HG02943 (cell line): Measurements from ENCODE around the gene FOXB1.
A peak's percentile ranks its signal among the peaks of the same experiment; 100 is the strongest.

Experiments
- ATAC-seq: cut with Tn5 transposase; IDR thresholded peaks from one replicate; pipeline ENCODE4 v1.9.1; 2021; ENCODE audit warnings: mild to moderate bottlenecking, low read depth, moderate library complexity; ENCODE audit not compliant: unreplicated experiment

FOXB1 gene

DNA sequence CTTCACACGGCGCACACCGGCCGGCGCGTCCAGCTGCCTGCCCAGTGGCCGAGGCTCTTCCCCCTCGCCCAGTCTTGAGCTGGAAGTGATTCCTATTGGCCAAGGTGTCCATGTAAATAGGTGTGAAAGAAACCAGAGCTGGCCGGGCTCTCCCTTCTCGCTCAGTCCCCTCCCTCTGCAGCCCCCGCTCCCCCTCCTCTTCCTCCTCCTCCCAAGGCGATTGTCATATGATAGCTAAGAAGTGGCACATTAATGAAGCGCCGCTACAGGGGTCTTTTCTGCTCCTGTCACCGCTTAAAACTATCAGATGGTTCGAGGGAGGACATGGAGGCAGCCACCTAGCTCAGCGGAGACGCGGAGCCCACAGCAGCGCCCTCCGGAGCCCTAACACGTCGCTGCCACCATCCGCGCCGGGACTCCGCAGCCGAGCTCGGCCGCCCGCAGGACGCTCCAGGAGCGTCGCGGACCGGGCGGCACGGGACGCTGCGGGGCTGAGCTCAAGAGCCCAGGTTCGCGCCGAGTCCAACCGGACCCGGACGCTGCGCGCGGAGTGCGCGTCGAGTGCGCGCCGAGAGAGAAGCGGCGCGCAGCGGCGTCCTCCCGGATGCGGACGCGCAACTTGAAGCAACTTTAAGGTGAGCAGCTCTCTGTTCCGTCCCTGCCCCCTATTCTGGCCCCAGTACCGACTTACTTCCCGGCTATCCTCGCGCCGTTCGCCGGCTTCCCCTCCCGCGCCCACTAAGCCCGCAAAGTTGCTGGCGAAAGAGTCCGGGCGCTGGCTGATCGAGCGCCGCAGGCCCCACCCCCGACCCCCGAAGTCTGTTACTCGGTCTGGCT, at the start of gene FOXB1:
FOXB1 (plus strand) TSS at position 303 of the 837 bp plus-strand sequence. CDS start 653 bp downstream, outside the sequence.
- no peak for ATAC-seq

DNA sequence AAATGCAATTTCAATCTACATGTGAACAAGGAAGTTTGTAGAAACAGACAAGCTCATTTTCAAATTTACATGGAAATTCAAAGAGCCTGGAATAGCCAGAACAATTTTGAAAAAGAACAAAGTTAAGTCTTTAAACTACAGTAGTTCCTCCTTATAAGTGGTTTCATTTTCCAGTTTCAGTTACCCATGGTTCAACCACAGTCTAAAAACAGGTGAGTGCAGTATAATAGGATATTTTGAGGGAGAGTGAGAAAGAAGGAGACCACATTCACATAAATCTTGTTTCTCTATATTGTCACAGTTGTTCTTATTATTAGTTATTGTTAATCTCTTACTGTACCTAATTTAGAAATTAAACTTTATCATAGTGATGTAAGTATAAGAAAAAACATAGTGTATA, 45.8 kb upstream of the FOXB1 start:
- ATAC-seq: no peak

DNA sequence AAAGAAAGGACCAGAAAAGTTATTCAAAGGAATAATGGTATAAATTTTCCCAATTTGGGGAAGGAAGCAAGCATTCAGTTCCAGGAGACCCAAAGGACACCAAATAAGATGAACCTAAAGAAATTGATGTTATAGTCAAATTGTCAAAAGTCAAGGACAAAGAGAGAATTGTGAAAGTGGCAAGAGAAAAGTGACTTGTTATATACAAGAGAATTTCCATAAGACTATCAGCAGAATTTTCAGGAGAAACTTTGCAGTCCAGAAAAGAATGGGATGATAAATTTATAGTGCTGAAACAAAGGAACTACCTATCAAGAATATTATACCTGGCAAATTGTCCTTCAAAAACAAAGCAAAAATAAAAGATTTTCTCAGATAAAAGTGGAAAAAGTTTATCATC, 43.8 kb upstream of the FOXB1 start:
- no peak for ATAC-seq

DNA sequence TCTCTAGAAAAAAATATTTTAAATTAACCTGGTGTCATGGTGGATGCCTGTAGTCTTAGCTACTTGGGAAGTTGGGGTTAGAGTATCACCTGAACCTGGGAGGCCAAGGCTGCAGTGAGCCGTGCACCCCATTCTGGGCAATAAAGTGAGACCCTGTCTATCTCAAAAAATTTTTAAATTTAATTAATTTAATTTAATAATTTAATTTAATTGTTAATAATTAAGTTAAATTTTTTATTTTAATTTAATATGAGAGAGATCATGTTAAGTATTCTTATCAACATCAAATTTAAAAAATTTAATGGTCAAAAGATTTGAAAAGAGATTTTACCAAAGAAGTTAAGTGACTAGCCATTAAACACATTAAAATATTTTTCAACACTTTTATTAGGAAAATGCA, 40.8 kb upstream of the FOXB1 start:
- ATAC-seq: no peak

DNA sequence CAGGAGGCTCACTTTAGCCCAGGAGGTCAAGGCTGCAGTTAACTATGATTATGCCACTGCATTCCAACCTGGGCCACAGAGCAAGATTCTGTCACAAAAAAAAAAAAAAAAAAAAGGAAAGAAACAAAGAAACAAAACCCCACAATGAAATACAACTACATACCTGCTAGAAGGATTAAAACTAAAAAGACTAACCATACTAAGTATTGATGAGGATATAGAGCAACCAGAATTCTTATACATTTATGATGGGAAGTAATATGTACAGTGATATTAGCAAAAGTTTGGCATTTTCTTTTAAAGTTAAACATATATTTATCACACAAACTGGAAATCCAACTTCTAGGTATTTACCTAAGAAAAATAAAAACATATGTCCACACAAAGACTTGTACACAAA, 40.2 kb upstream of the FOXB1 start:
- no peak for ATAC-seq

DNA sequence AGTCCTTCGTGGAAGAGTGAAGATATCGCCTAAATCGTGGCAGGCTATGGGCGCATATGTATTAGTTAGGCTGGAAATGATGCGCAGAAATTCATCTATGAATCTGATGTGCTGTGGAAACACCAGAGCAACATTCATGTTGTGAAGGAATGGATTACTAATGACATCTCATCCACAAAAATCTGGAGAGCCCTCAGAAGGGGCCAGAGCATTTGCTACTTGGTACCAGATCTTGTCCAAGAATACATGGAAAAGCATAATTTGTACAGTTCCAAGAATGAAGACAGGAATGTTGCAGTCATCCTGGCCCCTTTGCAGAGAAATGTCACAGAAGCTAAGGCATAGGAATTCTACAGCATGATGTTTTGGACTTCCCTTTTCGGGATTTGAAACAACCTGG, 38.4 kb upstream of the FOXB1 start:
- ATAC-seq: no peak

DNA sequence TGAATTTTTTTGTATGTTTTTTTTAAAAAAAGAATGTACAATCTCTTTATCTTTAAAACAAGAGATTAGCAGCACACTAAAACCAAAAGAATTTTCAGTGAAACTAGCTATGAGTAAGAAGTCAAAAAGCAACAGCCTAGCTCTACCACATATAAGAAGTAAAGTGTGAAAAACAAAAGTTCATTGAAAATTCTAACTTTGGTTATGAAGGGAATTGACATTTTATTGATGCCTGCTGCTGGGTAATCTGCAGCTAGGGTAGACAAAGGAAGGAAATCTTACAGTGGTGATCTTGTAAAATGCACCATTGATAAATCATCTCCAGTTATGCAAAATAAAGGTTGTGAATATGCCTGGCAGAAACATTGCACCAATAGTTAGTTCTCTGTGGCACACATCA, 37.8 kb upstream of the FOXB1 start:
- ATAC-seq: no peak

DNA sequence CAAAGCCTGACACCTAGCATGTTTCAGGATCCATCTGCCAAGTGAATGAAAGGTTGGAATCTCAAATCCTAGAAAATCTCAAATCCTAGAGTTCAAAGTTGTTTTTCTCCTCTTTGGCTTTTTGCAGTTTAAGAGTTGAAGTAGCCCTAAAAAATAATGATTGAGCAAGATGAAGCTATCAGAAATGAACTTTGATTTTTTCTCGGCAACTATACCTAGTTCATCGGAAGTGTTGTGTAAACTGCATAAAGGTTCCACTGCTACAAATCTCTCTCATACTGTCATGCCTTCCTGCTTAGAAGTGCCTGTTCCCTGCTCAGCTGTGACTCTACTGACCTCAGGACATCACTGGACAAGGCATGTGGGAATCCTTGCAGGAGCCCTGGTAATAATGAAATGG, 35.8 kb upstream of the FOXB1 start:
- no peak for ATAC-seq

DNA sequence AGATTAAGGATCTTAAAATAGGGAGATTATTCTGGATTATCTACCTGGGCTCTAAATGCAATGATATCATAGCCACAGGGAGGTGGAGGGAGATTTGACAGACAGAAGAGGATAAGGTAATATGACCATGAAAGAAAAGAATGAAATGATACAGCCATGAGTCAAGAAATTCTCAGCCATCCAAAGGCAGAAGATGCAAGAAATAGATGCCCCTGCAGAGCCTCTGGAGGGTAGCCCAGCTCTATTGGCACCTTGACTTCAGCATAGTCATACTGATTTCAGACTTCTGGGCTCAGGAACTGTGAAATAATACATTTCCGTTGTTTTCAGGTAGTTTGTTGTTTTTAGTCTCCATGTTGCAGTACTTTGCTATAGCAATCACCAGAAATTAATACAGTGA, 31.9 kb upstream of the FOXB1 start:
- ATAC-seq: no peak

DNA sequence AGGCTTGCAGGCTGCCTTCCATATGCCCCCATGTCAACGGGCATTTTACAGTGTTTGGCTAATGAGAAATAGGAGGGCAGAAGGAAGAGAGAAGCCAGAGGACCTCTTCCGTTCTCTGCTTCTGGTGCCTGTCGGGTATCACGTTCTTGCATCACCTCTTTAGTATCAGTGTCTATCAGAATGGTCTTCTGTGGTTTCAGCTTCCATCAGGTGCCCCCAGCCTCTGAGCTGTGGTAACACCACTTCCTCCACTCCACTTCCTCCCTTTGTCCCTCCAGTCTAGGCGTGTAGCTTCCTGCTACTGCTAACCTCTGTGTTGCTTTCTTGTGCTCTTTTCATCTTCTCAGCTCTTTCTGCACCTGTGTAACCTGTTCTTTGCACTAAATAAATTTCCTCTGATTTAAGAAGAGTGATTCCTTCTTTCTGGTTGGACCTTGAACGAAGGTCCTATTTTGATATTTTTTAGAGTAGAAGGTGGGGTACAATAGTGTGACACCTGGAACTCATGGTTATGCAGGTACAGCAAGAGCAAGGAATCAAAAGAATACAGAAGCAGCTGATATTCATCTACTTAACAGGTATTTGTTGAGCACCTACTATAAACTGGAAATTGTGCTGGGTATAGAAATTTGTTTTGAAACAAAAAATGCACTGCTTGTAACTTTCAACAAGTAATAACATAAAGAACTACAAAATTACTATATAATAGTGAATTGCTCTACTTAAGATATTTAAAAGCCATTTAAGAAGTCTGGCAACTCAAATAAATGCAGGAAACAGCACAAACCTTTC, 27.4 kb upstream of the FOXB1 start:
- no peak for ATAC-seq

DNA sequence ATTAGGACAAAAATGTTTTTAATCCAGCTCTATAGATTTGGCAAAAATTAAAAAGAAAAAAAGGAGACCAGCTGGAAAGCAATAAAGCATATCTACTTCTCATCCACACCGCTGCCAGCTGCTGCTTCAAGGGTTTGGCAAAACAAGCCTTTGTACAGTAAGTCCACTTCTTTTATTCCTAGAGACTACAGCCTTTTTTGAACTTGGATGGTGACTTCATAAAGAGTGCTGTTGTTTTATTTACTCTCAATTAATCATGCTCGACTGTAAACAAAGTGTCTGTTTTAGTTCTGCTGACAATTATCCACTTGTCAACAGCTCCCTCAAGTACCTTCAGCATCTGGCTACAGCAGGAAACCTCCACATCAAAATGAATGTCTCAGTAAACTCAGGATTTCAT, 12.3 kb upstream of the FOXB1 start:
- ATAC-seq: no peak

DNA sequence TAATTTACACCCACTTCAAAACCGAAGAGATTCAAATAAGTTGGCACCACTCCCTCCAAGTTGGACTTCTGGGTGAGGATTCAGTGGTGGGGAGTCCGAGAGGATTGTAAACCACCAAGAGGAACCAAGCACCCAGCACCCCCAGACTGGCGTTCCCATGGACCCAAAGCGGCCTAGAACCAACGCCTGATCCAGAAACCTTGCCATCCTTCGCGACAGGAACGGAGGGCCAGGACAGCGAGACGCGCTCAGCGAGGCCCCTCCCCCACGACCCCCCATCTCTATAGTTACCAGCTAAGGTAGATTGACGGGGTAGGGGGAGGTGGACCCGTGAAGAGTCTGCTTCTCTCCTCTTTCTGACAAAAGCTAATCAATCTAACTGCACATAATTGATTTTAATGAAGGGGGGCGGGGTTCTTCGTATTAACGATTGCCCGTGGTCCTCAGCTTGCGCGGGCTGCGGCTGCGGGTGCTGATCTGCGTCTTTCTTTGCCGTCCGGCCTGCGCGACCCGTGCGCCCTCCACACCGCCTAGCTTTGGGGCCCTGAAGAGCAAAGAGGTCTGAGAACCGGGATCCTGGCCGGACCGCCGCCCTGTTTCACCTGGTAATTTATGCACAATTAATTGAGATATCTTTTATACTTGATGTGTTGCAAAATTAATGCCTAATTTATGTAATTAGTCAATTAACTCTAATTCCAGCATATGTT, 10.9 kb upstream of the FOXB1 start:
- no peak for ATAC-seq

DNA sequence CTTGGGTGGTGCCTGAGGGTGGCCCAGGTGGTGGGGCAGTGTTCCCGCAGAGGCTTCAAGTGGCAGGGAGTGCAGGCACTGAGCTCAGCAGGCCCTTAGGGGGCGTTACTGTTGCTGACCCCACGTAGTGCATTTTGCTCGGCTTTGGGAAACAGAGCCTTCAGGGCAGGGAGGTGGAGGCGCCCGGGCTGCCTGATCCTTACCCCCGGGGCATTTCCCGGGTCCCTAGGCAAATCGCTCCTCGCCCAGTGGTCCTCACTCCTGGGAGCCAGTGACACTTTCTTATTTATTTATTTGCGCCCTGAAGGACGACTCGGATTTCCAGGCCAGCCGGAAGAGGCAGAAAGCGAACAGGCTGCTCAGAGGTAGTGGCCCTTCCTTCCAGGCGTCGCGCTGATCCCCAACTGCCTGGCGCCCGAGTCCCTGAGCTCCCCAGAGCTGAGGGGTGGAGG, 10.1 kb upstream of the FOXB1 start:
- no peak for ATAC-seq

DNA sequence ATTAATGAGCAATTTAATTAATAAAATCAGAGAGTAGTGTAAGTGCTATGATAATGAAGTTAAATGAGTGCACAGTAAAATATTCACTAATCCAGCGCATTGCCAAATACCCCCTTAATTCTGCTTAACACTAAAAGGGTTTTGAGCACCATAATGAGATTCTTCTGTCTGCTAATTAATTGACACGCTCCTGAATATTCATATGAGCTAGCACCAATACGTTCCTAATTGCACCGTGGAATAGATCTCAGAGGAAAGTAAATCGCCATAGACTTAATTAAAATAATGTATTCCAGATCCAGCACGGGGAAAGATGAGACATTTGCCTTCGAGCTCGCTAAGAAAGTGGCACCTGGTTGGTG, 9.6 kb upstream of the FOXB1 start:
- ATAC-seq: no peak

DNA sequence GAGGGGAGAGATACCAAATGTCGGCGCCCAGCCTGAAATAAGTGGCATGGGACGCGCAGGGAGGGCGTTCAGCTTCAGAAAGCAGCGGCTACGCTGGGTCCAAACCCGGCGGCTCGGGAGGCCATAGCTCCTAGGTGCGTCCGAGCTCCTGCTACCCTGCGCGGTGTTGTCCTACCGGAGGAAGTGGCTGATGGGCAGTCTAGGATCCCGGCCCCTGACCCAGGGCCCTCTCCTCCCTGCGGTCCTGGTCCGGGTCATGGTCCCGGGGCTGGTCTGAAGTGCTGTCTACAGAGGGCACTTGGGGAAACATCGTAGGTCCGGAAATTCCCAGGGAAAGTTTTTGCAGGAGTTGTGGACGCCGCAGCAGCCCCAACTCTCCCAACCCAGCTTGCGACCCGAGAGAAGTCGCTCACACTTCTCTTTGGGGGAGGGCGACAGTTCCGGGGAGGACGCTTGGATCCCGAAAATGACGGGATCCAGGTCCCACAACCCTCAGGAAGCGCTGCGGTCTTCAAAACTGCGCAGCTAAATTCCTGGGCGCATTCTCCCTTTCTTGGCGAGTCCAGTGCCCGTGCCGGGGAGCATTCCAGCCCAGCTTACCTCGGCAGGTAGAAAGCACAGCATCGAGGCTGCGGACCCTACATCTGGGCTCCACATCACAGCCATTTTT, 9.1 kb upstream of the FOXB1 start:
- no peak for ATAC-seq

DNA sequence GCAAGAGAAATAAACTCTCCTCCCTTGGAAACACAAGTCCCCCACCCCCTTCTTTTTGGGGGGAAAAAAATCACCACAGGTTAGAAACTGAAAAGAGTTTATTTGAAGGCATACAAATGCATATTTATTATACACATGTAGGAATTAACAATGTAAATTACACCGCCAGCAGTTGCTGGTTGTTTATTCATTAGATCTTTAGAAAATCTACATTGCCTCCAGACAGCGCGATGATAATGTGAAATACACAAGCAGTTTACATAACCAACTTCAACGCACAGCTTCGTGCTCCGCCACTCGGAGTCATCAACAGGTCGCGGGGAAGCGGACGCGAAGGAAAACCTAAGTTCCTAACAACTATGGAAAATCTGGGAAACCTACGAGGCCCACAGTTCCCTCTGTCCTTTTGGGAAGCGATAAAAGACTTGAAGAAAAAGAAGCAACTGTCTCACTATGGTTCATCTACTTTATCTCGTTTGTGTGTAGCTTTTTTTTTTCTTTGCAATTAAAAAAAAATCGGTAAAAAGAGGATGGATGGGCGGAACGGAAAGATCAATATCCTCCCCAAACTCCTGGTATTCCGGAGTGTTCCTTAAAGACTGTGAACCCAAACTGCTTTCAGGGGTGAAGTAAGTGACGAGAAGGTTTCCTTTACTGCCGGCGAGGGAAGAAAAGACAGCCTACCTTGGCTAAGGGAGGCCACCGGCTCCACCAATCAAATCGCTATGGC, 8.4 kb upstream of the FOXB1 start:
- ATAC-seq: no peak

DNA sequence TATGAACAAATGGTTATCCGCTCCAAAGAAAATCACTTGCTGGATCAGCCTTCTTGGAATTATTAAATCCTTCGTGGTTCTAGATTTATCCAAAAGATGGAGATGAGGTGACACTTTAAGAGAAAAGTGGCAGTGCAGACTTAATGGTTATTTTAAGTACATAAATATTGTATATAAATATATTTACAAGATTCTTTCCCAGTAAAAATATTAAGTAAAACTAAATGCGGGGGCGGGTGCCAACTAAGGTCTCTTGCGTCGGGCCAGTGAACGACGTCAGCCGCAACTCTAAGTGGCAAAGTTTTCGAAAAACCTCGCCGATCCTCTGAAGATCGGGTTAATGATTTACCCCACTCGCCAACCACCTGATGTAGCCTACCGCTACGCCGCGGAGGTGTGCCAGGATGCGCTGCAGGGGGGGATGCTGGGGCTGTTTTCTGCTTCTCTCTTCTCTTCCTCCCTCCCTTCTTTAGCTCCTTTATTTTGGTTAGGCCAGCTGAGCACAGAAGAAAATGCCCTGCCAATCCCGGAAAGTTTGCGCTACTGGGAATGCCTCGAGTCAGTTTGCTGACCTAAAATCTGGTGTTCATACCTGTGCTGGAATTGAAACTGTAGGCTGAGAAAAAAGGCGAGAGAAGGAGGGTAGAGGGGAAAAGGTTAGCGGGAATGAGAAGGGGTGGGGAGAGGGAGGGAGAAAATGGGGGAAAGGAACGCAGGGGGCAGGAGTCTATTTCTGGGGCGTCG, 7.6 kb upstream of the FOXB1 start:
- ATAC-seq: no peak

DNA sequence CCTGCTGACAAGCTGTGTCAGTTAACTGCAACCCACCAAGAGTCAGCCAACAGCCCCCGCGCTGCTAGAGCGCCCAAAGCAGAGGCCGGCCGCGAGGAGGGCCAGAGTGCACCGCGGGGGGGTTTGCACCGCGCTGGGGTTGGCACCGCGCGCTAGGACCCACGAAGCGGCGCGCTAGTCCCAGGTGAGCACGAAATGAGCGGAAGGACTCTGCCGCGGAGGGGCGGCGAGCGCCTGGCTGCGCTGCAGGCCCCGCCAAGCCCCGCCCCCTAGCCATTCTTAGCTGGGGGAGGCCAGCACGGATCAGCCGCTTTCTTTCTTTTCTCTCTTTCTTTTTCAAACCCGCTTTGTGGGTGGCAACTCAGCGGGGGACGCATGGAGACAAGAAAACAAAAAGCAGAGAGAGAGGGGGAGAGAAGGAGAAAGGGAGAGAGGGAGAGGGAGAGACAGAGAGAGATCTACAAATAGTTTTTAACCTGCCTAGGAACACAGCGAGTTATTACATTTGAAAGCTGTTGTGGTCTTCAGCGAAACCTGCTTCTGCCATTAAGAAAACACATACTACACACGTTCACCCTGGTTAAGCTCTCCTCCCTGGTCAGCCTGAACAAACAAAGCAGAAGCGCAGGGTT, 6.9 kb upstream of the FOXB1 start:
- ATAC-seq: peak; percentile 77
